K562 (cell line): ENCODE data around the gene CCNQ. TPM values are rescaled to one million over a fixed set of nuclear protein-coding genes. Genes with fewer than 3 reads are reported as not detected.

Source experiments
- NEUROD1 ChIP-seq: fragments of 150-350 bp; IDR thresholded peaks from 2 replicates; pipeline ENCODE4 v1.6.1; 2014; ENCODE audit warnings: borderline replicate concordance, low read length, low read depth; ENCODE audit not compliant: partially characterized antibody
- TCF7L2 ChIP-seq: fragments of 150-350 bp; IDR thresholded peaks from 2 replicates; pipeline ENCODE4 v1.6.1; 2016; ENCODE audit warnings: low read depth, mild to moderate bottlenecking, low read length, moderate library complexity
- TFAM ChIP-seq: fragments of 250-450 bp; sonication (Bioruptor Pico); conservative IDR thresholded peaks from 2 replicates; pipeline ENCODE4 v1.5.0; 2021; ENCODE audit warnings: mild to moderate bottlenecking, moderate library complexity
- polyA plus RNA-seq, 8 experiments: library from polyadenylated mRNA; depleted of rRNA in 4 of 8; stranded (reverse) in 5 of 8; unstranded in 3 of 8; fragments of >200 nt; fragmentation: Nextera tagmentation in 2 of 8; fragmentation: Illumina TruSeq in 1 of 8; extraction: Ambion mirVana in 2 of 8; extraction: Trizol in 1 of 8; gene quantifications; 2 replicates each; pipeline versions ENCODE4 v1.2.1 to v1.2.3, GENCODE V29; 2011 to 2014; ENCODE audit warnings: inconsistent platforms in 1 of 8, missing spikeins in 1 of 8
- total RNA-seq, 7 experiments: library from RNA; depleted of rRNA in 6 of 7; stranded (reverse); fragments of >200 nt in 6 of 7; fragmentation: Illumina TruSeq in 2 of 7; extraction: Trizol in 2 of 7; gene quantifications; 2 replicates each; pipeline versions ENCODE4 v1.2.1 to v1.2.3, GENCODE V29; 2011 to 2021; ENCODE audit warnings: low replicate concordance in 1 of 7
- TF ChIP-seq, protein P1 (sequence below), 2 experiments: fragments of 450-650 bp in 1 of 2; sonication (generic) in 1 of 2; formaldehyde crosslinking in 1 of 2; IDR thresholded peaks; 2 replicates each; pipeline versions ENCODE4 v1.7.1 to v1.9.0; 2016 to 2022; ENCODE audit warnings: inconsistent platforms in 1 of 2, mild to moderate bottlenecking in 1 of 2, missing genetic modification reagents in 1 of 2
- TF ChIP-seq, protein P2 (sequence below), 3 experiments: fragments of 200-800 bp in 1 of 3; fragments of 250-450 bp in 1 of 3; fragments of 450-650 bp in 1 of 3; sonication (Bioruptor Pico) in 1 of 3; sonication (Bioruptor generic) in 1 of 3; formaldehyde crosslinking in 1 of 3; IDR thresholded peaks; 2 replicates each; pipeline versions ENCODE4 v1.6.1 to v1.8.0; 2016 to 2022; ENCODE audit warnings: mild to moderate bottlenecking in 2 of 3, missing genetic modification characterization in 2 of 3, missing compliant biosample characterization in 1 of 3, moderate library complexity in 1 of 3

Gene CCNQ
- total and polyA plus RNA-seq, 9 of the 15 experiments (the other 6 are each of a cell fraction or from before 2014, with no cell fraction given), result 0.92 to 53.8 (median 25.3) TPM

DNA sequence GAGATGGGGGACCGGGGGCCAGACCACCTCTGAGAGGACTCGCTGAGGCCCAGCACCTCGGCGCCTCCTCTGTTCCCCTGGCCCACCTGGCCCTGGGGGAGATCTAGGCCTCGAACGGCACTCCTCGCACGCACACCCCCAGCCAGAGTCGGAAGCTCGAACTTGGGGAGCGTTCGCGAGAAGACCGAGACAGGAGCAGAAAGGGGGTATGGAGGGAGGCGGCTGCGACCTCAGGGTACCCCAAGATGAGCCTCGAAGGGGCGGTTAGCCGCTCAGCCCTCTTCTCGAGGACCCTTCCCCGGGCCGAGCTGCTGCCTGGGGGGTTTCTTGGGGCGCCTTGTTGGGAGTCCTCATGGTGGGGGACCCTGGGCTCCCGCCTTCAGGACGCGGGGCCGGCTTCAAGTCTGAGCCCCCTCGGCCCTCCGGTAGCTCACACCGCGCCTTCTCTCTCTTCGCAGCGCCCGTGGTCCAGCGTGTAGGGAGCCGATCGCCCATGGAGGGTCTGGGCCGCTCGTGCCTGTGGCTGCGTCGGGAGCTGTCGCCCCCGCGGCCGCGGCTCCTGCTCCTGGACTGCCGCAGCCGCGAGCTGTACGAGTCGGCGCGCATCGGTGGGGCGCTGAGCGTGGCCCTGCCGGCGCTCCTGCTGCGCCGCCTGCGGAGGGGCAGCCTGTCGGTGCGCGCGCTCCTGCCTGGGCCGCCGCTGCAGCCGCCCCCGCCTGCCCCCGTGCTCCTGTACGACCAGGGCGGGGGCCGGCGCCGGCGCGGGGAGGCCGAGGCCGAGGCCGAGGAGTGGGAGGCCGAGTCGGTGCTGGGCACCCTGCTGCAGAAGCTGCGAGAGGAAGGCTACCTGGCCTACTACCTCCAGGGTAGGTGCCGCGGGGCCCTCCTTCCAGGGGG is 48.8 kb upstream of the CCNQ start (continued):
- TF ChIP-seq, protein P1, sequence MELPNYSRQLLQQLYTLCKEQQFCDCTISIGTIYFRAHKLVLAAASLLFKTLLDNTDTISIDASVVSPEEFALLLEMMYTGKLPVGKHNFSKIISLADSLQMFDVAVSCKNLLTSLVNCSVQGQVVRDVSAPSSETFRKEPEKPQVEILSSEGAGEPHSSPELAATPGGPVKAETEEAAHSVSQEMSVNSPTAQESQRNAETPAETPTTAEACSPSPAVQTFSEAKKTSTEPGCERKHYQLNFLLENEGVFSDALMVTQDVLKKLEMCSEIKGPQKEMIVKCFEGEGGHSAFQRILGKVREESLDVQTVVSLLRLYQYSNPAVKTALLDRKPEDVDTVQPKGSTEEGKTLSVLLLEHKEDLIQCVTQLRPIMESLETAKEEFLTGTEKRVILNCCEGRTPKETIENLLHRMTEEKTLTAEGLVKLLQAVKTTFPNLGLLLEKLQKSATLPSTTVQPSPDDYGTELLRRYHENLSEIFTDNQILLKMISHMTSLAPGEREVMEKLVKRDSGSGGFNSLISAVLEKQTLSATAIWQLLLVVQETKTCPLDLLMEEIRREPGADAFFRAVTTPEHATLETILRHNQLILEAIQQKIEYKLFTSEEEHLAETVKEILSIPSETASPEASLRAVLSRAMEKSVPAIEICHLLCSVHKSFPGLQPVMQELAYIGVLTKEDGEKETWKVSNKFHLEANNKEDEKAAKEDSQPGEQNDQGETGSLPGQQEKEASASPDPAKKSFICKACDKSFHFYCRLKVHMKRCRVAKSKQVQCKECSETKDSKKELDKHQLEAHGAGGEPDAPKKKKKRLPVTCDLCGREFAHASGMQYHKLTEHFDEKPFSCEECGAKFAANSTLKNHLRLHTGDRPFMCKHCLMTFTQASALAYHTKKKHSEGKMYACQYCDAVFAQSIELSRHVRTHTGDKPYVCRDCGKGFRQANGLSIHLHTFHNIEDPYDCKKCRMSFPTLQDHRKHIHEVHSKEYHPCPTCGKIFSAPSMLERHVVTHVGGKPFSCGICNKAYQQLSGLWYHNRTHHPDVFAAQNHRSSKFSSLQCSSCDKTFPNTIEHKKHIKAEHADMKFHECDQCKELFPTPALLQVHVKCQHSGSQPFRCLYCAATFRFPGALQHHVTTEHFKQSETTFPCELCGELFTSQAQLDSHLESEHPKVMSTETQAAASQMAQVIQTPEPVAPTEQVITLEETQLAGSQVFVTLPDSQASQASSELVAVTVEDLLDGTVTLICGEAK (IDR thresholded peaks at IDR 0.05), result no peak
- TF ChIP-seq, protein P1 (CRISPR knock-in tag; IDR thresholded peaks at IDR 0.05), result no peak
- no peak for TF ChIP-seq TCF7L2
- no peak for TF ChIP-seq TFAM (CRISPR knock-in tag)
- TF ChIP-seq, protein P2, sequence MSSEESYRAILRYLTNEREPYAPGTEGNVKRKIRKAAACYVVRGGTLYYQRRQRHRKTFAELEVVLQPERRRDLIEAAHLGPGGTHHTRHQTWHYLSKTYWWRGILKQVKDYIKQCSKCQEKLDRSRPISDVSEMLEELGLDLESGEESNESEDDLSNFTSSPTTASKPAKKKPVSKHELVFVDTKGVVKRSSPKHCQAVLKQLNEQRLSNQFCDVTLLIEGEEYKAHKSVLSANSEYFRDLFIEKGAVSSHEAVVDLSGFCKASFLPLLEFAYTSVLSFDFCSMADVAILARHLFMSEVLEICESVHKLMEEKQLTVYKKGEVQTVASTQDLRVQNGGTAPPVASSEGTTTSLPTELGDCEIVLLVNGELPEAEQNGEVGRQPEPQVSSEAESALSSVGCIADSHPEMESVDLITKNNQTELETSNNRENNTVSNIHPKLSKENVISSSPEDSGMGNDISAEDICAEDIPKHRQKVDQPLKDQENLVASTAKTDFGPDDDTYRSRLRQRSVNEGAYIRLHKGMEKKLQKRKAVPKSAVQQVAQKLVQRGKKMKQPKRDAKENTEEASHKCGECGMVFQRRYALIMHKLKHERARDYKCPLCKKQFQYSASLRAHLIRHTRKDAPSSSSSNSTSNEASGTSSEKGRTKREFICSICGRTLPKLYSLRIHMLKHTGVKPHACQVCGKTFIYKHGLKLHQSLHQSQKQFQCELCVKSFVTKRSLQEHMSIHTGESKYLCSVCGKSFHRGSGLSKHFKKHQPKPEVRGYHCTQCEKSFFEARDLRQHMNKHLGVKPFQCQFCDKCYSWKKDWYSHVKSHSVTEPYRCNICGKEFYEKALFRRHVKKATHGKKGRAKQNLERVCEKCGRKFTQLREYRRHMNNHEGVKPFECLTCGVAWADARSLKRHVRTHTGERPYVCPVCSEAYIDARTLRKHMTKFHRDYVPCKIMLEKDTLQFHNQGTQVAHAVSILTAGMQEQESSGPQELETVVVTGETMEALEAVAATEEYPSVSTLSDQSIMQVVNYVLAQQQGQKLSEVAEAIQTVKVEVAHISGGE (CRISPR knock-in tag; IDR thresholded peaks at IDR 0.05), result no peak
- no peak for TF ChIP-seq NEUROD1
